ENCODE results near the gene PTGER1. TPM values are rescaled to one million over a fixed set of nuclear protein-coding genes. Genes with fewer than 3 reads are reported as not detected.
A peak's percentile ranks its signal among the peaks of the same experiment; 100 is the strongest.

Gene PTGER1
- total and polyA plus RNA-seq, 2 experiments from 2014 or later = 0.57 TPM; not detected in 1

- H3K9me3 Mint-ChIP-seq = no peaks in the 10 kb centered on the region; the same call in 2 of the 3 replicates
Observed at GRCh38 chr19:14511229-14511593, 36.1 kb upstream of the PTGER1 start.

DNA sequence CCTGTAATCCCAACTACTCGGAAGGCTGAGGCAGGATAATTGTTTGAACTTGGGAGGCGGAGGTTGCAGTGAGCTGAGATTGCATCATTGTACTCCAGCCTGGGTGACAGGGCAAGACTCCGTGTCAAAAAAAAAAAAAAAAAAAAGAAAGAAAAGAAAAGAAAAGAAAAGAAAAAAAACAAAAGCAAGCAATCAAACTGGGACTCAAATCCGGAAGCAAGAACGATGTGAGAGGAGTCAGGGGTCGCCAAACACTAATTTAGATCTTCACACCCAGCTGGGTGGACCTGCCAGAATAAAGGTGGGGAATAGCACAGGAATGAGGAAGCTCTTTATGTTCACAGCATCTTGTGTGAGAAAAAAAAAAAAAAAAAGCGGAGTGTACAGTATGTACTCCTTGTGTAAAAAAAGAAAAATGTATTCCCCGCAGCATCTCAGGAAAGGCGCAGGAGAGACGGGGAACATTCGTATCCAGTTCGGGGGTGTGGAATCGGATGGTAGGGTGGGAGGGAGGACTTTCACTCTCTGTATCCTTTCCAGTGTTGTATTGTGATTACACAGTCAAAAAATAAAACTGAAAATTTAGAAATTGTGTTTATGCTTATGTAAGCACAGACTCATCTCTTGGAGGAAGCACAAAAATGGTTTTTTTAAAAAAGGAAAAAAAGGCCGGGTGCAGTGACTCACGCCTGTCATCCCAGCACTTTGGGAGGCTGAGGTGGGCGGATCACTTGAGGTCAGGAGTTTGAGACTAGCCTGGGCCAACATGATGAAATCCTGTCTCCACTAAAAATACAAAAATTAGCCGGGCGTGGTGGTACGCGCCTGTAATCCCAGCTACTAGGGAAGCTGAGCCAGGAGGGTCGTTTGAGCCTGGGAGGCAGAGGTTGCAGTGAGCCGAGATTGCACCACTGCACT lies 35.4 kb upstream of the PTGER1 start:
- Mint-ChIP-seq H3K4me1 (peaks cover 13% of the 10 kb centered on the region), H3K36me3 (ENCODE audit: low read depth) (peaks cover 15% of the 10 kb centered on the region), H3K4me3 (no peak overlapping the region), H3K27me3 (ENCODE audit: insufficient read depth, low read depth, poor library complexity) (peaks cover 15% of the 10 kb centered on the region), H3K9me3 (no peaks in the 10 kb centered on the region), H3K27ac (peak overlapping the region; percentile 14; the same call in 1 of the 2 replicates)
- H3K79me2 ChIP-seq (replicated peaks; ENCODE audit: insufficient read depth) = peaks cover 5% of the 10 kb centered on the region; the same call in 1 of the 2 replicates
- no peak for ATAC-seq
- peaks cover 28% of the 10 kb centered on the region; the same call in 1 of the 2 replicates for H3F3A ChIP-seq (replicated peaks; ENCODE audit: low read depth)
- no peaks in the 10 kb centered on the region for H3K9me2 ChIP-seq (ENCODE audit: insufficient read depth)
- no peak overlapping the region for H3K4me3 ChIP-seq
- H3K27me3 ChIP-seq (ENCODE audit: insufficient read depth) = no peaks in the 10 kb centered on the region
- TF ChIP-seq JUNB (IDR thresholded peaks at IDR 0.05; ENCODE audit: unreplicated experiment) (no peak), EZH2phosphoT487 (IDR thresholded peaks at IDR 0.05; ENCODE audit: unreplicated experiment) (no peak)
- H3K27ac ChIP-seq (ENCODE audit: low read depth) = no peak overlapping the region
- no peak overlapping the region for H3K4me2 ChIP-seq
- H2AFZ ChIP-seq = no peak overlapping the region
- peaks cover 5% of the 10 kb centered on the region; the same call in 1 of the 2 replicates for H3K4me1 ChIP-seq (ENCODE audit: insufficient read depth)
- no peak for DNase-seq (ENCODE audit: low spot score)
- H3K36me3 ChIP-seq (ENCODE audit: insufficient read depth) = no peaks in the 10 kb centered on the region; the same call in 1 of the 2 replicates
- H4K20me1 ChIP-seq (replicated peaks; ENCODE audit: insufficient read depth) = peaks cover 13% of the 10 kb centered on the region; the same call in 1 of the 2 replicates

More at GRCh38 chr19:14511229-14511593, 36.1 kb upstream of the PTGER1 start:
- Histone ChIP-seq H2AFZ (no peak overlapping the region), H3K4me3 (no peak overlapping the region), H3K27me3 (ENCODE audit: insufficient read depth) (no peaks in the 10 kb centered on the region), H3K9me2 (ENCODE audit: insufficient read depth) (no peaks in the 10 kb centered on the region), H3K79me2 (replicated peaks; ENCODE audit: insufficient read depth) (peaks cover 11% of the 10 kb centered on the region), H4K20me1 (replicated peaks; ENCODE audit: insufficient read depth) (peaks cover 15% of the 10 kb centered on the region; the same call in 1 of the 2 replicates), H3K4me2 (no peak overlapping the region), H3F3A (replicated peaks; ENCODE audit: low read depth) (peaks cover 29% of the 10 kb centered on the region; the same call in 1 of the 2 replicates), H3K36me3 (ENCODE audit: insufficient read depth) (peaks cover 1% of the 10 kb centered on the region), H3K4me1 (ENCODE audit: insufficient read depth) (peaks cover 4% of the 10 kb centered on the region; the same call in 1 of the 2 replicates), H3K27ac (ENCODE audit: low read depth) (no peak overlapping the region)
- H3K4me1 Mint-ChIP-seq = peaks cover 13% of the 10 kb centered on the region
- H3K27me3 Mint-ChIP-seq (ENCODE audit: insufficient read depth, low read depth, poor library complexity) = peaks cover 17% of the 10 kb centered on the region
- TF ChIP-seq JUNB (IDR thresholded peaks at IDR 0.05; ENCODE audit: unreplicated experiment) = no peak
- no peak for TF ChIP-seq REST (IDR thresholded peaks at IDR 0.05; ENCODE audit: unreplicated experiment)
- TF ChIP-seq EZH2 (IDR thresholded peaks at IDR 0.05; ENCODE audit: low read depth, unreplicated experiment) = no peak
- no peak for TF ChIP-seq NANOG (IDR thresholded peaks at IDR 0.05; ENCODE audit: borderline replicate concordance)
- peaks cover 22% of the 10 kb centered on the region for H3K36me3 Mint-ChIP-seq (ENCODE audit: low read depth)
- peak overlapping the region; percentile 14; the same call in 1 of the 2 replicates for H3K27ac Mint-ChIP-seq
- no peak overlapping the region for H3K4me3 Mint-ChIP-seq
- ATAC-seq (no peak), DNase-seq (ENCODE audit: low spot score) (no peak)

Measured in GM23338 (cell line).